ENCODE results near the gene PRR5. TPM values are rescaled to one million over a fixed set of nuclear protein-coding genes. Genes with fewer than 3 reads are reported as not detected.

PRR5 gene
- total RNA-seq, 1 donor from 2014 or later, result 38.9 TPM

GRCh38 chr22:44711690-44712555 lies 9.9 kb downstream of the PRR5 start:
- no peak for DNase-seq (ENCODE audit: low spot score)

- no peak for DNase-seq (ENCODE audit: low spot score)
These were observed 11.0 kb downstream of the PRR5 start for GRCh38 chr22:44712962-44713361.

- DNase-seq (ENCODE audit: low spot score), result no peak
These were observed 12.8 kb downstream of the PRR5 start for GRCh38 chr22:44714703-44715350.

- no peak for DNase-seq (ENCODE audit: low spot score)
These were observed 16.4 kb downstream of the PRR5 start for GRCh38 chr22:44718418-44718817.

- no peak for DNase-seq (ENCODE audit: low spot score)
These were observed 17.8 kb downstream of the PRR5 start for GRCh38 chr22:44719586-44720368.

GRCh38 chr22:44721213-44721612 lies 19.2 kb downstream of the PRR5 start:
- DNase-seq (ENCODE audit: low spot score), result no peak

GRCh38 chr22:44722611-44723010 lies 20.6 kb downstream of the PRR5 start:
- no peak for DNase-seq (ENCODE audit: low spot score)

- no peak for DNase-seq (ENCODE audit: low spot score)
These were observed 21.8 kb downstream of the PRR5 start for GRCh38 chr22:44723801-44724200.

- DNase-seq (ENCODE audit: low spot score), result no peak
These were observed 22.4 kb downstream of the PRR5 start for GRCh38 chr22:44724416-44724815.

- DNase-seq (ENCODE audit: low spot score), result no peak
These were observed 22.9 kb downstream of the PRR5 start for GRCh38 chr22:44724859-44725258.

GRCh38 chr22:44726439-44726838 lies 24.4 kb downstream of the PRR5 start:
- DNase-seq (ENCODE audit: low spot score), result no peak

GRCh38 chr22:44727148-44727547 lies 25.1 kb downstream of the PRR5 start:
- no peak for DNase-seq (ENCODE audit: low spot score)

GRCh38 chr22:44727709-44728108 lies 25.7 kb downstream of the PRR5 start:
- DNase-seq (ENCODE audit: low spot score), result no peak

- DNase-seq (ENCODE audit: low spot score), result no peak
These were observed 26.8 kb downstream of the PRR5 start for GRCh38 chr22:44728761-44729324.

GRCh38 chr22:44729391-44730021 lies 27.5 kb downstream of the PRR5 start:
- DNase-seq (ENCODE audit: low spot score), result no peak

- no peak for DNase-seq (ENCODE audit: low spot score)
These were observed 28.0 kb downstream of the PRR5 start for GRCh38 chr22:44730022-44730393.

- no peak for DNase-seq (ENCODE audit: low spot score)
These were observed 28.7 kb downstream of the PRR5 start for GRCh38 chr22:44730490-44731356.

GRCh38 chr22:44731357-44731970 lies 29.5 kb downstream of the PRR5 start:
- no peak for DNase-seq (ENCODE audit: low spot score)

- DNase-seq (ENCODE audit: low spot score), result no peak
These were observed 30.1 kb downstream of the PRR5 start for GRCh38 chr22:44732017-44732561.
